GM18505 (cell line): ENCODE results near the gene CCDC186.

Experiments used
- ATAC-seq: cut with Tn5 transposase; IDR thresholded peaks from one replicate; pipeline ENCODE4 v1.9.1; 2021; ENCODE audit not compliant: unreplicated experiment
- POLR2A ChIP-seq: IDR thresholded peaks from 4 replicates; pipeline ENCODE4 v1.6.1; 2011; ENCODE audit warnings: borderline replicate concordance; ENCODE audit not compliant: insufficient read depth, insufficient read length; ENCODE audit errors: extremely low read depth

Gene CCDC186

DNA sequence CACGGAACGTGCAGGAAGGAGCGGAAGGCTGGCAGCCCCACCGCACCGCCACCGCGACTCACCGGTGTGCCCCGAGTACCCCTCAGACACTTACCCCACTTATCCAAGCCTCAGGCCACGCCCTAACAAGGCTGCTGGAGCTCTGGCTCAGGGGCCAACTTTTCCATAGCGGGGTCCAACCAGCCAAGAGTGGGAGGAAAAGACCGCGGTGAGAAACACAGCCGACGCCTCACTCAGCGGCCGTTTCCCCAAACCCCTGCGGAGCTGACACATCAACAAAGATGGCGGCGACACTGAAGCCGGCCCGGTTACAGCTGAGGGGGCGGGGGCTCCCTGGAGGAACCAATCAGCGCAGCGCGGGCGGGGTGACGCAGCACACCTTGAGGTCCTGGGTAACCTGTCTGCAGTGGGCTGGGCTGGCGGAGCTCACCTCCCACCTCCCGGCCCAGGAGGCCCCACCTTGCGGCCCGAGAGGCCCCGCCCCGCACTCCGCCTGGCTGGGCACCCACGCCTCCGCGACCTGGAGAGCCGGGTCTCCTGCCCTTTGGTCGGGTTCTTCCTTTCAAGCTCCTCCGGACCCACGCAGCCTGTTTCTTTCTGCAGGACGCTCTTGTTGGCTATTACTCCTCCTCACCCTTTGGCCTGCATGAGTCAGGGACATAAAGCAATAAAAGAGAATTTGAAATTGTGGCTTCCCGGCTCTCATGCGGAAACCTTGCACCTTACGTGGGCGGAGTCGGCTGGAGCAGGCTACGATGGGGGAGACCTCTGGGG is at the start of gene CCDC186:
Gene CCDC186 (minus strand): TSS at position 283 of the 774 bp plus-strand sequence. CDS start 10,935 bp downstream, outside the sequence.
- peak; percentile 99 for ATAC-seq
- peak; percentile 91 for TF ChIP-seq POLR2A

DNA sequence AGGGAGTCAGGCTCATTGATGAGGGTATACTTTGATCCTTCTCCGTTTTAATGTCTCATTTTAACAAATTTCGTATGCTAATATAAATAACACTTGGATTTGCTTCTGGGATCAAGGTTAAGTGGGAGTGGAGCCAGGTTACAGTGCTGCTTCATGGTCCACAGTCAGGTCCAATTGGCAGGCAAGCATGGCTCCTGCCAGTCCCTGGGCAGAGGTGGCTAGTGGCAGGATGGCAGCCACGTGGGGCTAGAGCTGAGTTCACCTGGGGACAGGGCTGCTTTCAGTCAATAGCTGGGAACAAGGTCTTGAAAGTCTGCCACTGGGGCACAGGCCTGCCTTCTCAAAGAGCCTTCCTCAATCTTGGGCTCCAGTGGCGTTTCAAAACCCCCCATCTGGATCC is 49.1 kb upstream of the CCDC186 start:
- ATAC-seq, result no peak
- no peak for TF ChIP-seq POLR2A

GRCh38 chr10:114221235-114221634 is 47.2 kb upstream of the CCDC186 start:
- no peak for ATAC-seq
- TF ChIP-seq POLR2A, result no peak

GRCh38 chr10:114220281-114220680 is 46.3 kb upstream of the CCDC186 start:
- no peak for TF ChIP-seq POLR2A
- ATAC-seq, result no peak

GRCh38 chr10:114215033-114215432 is 41.0 kb upstream of the CCDC186 start:
- no peak for ATAC-seq
- no peak for TF ChIP-seq POLR2A

DNA sequence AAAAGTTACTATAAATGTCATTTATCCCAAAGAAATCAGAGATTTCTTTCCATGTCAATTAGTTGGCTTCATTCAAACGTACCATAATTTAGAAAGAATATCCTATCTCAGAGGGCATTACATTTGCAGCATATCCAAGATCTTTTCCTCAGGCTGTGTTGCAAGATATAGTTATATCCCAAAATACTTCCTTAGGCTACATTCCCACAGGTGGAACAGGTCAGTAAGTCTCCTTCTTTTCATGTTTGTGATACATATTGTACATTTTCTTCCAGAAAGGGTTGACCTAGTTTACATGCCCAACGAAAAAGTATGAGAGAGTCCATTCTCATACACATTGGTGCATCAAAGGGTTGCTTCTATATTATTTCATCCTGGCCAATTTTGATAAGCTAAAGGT is 38.1 kb upstream of the CCDC186 start:
- no peak for TF ChIP-seq POLR2A
- ATAC-seq, result no peak

DNA sequence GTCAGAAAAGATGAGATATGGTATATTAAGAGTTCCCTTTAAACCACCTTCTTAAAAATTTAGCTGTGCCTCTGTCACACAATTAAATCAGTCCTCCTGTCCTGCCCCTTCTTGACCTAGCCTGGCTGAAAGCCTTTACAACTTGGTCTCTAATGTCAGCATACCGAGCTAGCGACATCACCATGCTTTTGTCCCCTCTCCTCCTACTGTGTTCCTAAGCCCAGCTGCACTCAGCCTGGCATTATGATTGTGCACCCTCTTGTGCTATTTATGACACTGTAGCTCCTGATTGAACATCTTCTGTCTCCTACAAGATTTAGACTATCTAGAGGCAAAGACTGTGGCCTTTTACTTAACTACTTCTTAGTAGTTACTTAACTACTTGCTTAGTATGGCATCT is 34.3 kb upstream of the CCDC186 start:
- no peak for ATAC-seq
- TF ChIP-seq POLR2A, result no peak

GRCh38 chr10:114207349-114207748 is 33.3 kb upstream of the CCDC186 start:
- no peak for TF ChIP-seq POLR2A
- ATAC-seq, result no peak

DNA sequence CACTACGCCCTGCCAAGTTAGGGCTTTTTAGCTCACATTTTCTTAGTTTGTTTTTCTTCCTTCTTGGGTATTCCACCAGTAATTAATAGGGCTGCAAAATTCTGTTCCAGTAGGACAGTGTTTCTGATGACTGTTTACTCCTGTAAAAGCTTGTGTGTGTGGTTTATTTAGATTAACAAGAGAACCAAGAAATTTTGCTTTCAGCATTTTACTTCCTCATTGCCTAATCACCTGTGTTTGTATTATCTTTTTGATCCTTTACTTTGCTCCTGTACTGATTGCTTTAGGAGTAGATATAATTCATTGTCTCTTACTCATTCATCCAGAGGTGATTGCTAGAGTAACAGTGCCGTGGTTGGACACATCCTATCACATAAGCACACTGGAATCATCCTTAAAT is 32.9 kb upstream of the CCDC186 start:
- no peak for TF ChIP-seq POLR2A
- ATAC-seq, result no peak

GRCh38 chr10:114202812-114203211 is 28.8 kb upstream of the CCDC186 start:
- no peak for TF ChIP-seq POLR2A
- ATAC-seq, result no peak

DNA sequence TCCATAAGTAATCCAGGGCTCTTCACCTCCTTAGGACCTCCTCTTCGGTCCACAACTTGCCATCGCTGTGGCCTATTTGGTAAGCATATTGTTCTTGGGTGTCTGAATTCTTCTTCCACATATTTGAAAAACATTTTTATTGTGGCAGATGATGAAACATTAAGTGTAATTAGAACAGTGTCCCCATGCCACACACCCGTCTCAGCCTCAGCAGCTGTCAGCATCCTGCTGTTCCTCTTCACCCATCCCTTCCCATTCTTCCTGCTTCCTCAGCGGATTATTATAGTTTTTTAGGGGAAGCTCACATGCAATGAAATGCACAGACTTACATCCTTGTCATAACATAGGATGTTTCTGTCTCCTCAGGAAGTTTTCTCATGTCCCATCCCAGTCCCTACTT is 25.2 kb upstream of the CCDC186 start:
- TF ChIP-seq POLR2A, result no peak
- no peak for ATAC-seq

DNA sequence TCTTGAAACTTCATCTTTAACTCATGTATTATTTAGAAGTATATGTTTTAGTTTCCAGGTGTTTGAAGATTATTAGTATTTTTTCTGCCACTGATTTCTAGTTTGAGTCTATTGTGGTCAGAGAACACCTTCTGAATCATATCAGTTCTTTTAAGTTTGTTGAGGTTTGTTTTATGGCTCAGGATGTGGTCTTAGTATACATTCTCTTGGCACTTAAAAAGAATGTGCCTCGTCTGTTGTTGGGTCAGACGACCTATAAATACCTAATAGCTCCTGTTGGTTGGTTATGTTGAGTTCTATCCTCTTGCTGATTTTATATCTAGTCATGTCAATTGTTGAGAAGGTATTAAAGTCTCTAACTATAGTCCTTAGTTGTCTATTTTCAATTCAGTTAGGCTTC is 21.1 kb upstream of the CCDC186 start:
- TF ChIP-seq POLR2A, result no peak
- ATAC-seq, result no peak

- no peak for TF ChIP-seq POLR2A
- ATAC-seq, result no peak
Measured at GRCh38 chr10:114189700-114190099, 15.7 kb upstream of the CCDC186 start.

- ATAC-seq, result no peak
- TF ChIP-seq POLR2A, result no peak
Measured at GRCh38 chr10:114188900-114189299, 14.9 kb upstream of the CCDC186 start.
